ENCODE data around the gene PSMA8.
"Not testable (repeated sequence)": the region's sequence is repeated elsewhere in the genome, so short reads cannot be mapped to it uniquely, and the experiment has no call there.

The PSMA8 gene

DNA sequence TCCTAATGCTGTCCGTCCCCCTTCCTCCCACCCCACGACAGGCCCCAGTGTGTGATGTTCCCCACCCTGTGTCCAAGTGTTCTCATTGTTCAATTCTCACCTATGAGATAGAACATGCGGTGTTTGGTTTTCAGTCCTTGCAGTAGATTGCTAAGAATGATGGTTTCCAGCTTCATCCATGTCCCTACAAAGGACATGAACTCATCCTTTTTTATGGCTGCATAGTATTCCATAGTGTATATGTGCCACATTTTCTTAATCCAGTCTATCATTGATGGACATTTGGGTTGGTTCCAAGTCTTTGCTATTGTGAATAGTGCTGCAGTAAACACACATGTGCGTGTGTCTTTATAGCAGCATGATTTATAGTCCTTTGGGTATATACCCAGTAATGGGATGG is 105.0 kb downstream of the PSMA8 start:
- not testable (repeated sequence) for DNase-seq

DNA sequence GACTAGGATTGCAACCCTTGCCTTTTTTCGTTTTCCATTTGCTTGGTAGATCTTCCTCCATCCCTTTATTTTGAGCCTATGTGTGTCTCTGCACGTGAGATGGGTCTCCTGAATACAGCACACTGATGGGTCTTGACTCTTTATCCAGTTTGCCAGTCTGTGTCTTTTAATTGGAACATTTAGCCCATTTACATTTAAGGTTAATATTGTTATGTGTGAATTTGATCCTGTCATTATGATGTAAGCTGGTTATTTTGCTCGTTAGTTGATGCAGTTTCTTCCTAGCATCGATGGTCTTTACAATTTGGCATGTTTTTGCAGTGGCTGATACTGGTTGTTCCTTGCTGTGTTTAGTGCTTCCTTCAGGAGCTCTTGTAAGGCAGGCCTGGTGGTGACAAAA is 108.7 kb downstream of the PSMA8 start:
- not testable (repeated sequence) for DNase-seq

Measured in AML-193 (cell line).